Measurements from ENCODE around the gene LAMTOR4. TPM values are rescaled to one million over a fixed set of nuclear protein-coding genes. Genes with fewer than 3 reads are reported as not detected.

The LAMTOR4 gene
- total and polyA plus RNA-seq, 12 donors: 33.1 to 266 (median 159) TPM

DNA sequence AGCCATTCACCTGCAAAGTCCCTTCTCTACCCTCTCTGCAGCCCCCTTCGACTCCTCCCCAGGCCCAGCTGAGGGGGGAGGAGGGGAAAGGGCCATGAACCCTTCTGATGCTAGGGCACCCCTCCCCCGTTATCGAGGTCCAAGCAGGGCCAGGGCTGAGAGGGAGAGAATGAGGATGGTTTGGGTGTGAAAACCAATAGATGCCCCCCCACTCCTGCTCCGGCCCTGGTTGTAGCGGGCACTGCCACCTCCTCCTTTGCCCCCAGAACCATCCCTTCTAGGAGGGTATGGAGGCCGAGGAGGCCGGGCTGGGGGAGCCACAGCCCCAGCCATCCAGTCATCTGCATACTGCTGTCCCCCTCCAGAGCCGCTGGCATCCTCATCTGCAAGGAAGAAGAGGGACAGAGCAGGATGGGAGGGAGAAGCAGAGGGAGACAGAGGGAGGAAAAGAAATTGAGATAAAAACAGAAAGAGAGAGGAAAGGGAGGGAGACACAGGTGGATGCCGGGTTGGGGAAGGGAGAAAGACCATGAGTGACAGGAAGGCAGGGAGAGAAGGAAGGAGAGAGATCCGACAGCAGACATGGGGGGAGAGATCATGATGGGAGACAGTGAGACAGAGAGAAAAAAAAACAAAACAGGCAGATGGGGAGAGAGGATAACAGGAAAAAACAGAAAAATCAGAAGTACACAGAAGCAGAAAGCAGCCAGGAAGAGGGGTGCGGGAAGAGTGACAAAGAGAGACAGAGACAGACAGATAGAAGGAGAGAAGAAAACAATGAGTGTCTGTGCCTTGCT, 21.6 kb downstream of the LAMTOR4 start:
- Histone ChIP-seq H3K36me3 (replicated peaks in 1 of 2) (no peaks in the 10 kb centered on the region), H3K9me3 (replicated peaks in 1 of 3) (no peaks in the 10 kb centered on the region), H3K4me1 (replicated peaks in 1 of 2) (peaks cover 4 to 25% of the 10 kb centered on the region in 2 donors), H3K27ac (no peak overlapping the region), H3K27me3 (peaks cover 10% of the 10 kb centered on the region), H3K4me3 (no peak overlapping the region)
- DNase-seq: peak in 1 of 7 donors; percentile 42
- intact Hi-C loops (cut with DNase I): no loop called here
- TF ChIP-seq POLR2A (IDR thresholded peaks at IDR 0.05) (no peak), CTCF (IDR thresholded peaks at IDR 0.05) (no peak)
- 81 to 85% (median 83%) methylated on average over 11 of the region's 11 CpGs for WGBS, 4 donors

DNA sequence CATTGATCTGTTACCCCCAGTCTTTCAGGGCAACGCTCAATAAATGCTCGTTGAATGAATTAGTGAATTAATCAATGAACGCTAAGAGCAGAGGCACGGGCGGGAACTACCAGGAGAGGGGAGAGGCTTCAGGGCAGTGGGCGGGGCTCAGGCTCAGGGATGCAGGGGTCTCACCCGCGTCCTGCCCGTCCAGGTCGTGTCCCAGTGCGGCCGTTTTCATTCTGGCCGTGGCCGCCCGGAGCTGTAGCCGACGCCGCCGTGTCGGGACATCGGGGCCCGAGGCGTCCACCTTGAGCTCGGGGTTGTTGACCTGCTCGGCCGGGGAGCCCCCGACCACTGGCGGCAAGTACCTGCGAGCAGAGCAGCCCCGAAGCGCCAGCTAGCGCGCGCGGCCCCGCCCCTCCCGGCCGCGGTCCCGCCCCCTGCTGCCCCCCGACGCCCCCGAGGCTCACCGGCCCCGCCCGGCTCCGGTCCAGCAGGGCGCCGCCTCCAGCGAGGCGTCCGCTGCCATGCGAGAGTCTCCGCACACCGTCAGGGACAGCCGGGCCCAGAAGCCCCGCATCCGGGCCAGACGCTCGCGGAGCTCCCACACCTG, 22.5 kb downstream of the LAMTOR4 start:
- no peak for DNase-seq
- peaks cover 4 to 25% of the 10 kb centered on the region in 2 donors for H3K4me1 ChIP-seq (replicated peaks in 1 of 2)
- no peak overlapping the region for H3K27ac ChIP-seq
- no peaks in the 10 kb centered on the region for H3K36me3 ChIP-seq (replicated peaks in 1 of 2)
- H3K27me3 ChIP-seq: peaks cover 10% of the 10 kb centered on the region
- no peaks in the 10 kb centered on the region for H3K9me3 ChIP-seq (replicated peaks in 1 of 3)
- peak overlapping the region in 1 of 4 donors; percentile 54 for H3K4me3 ChIP-seq
- WGBS, 4 donors: 3 to 30% (median 10%) methylated on average over 2 to 58 of the region's 61 CpGs
- no peak for TF ChIP-seq CTCF (IDR thresholded peaks at IDR 0.05)
- TF ChIP-seq POLR2A (IDR thresholded peaks at IDR 0.05): no peak
- intact Hi-C loops (cut with DNase I): no loop called here

GRCh38 chr7:100171840-100172239, 23.1 kb downstream of the LAMTOR4 start:
- H3K9me3 ChIP-seq (replicated peaks in 1 of 3): no peaks in the 10 kb centered on the region
- H3K4me3 ChIP-seq: peak overlapping the region in 1 of 4 donors; percentile 54
- TF ChIP-seq CTCF (IDR thresholded peaks at IDR 0.05) (no peak), POLR2A (IDR thresholded peaks at IDR 0.05) (no peak)
- H3K27me3 ChIP-seq: peaks cover 10% of the 10 kb centered on the region
- peaks cover 4 to 25% of the 10 kb centered on the region in 2 donors for H3K4me1 ChIP-seq (replicated peaks in 1 of 2)
- no peak overlapping the region for H3K27ac ChIP-seq
- H3K36me3 ChIP-seq (replicated peaks in 1 of 2): no peaks in the 10 kb centered on the region
- peak in 1 of 7 donors; percentile 28 for DNase-seq
- WGBS, 4 donors: 37 to 67% (median 39%) methylated on average over 9 to 22 of the region's 22 CpGs
- intact Hi-C loops (cut with DNase I): no loop called here

DNA sequence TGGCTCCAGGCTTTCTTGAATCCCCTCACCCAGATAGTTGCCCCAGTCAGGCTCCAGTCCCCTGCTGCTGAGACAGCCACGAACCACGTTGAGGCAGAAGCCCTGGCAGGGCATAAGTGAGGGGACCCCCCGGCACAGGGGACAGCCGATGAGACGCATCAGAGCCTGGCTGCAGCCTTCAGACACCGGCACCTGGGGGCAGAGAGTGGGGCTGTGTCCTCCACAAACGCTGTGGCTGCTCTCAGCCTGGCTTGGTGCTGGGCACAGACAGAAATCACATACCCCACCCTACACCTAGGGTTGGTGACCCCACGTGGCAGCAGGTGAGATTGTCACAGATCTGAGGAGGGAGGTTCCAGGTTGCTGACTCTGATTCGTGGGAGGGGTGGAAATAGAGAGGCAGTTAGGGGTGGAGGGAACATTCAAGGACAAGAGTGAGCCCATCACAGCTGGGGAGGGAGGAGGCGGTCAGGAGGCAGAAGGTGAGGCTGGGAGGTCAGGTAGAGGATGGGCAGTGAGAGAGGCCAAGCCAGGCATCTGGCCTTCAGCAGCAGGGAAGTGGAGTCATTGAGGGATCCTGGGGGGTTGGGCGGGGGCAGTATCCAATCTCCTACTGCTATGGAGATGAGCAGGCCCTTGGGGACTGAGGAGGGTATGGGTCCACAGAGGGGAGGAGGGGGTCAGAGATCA, 25.2 kb downstream of the LAMTOR4 start:
- no peak overlapping the region for H3K4me3 ChIP-seq
- no peaks in the 10 kb centered on the region for H3K36me3 ChIP-seq (replicated peaks in 1 of 2)
- 88 to 94% (median 90%) methylated on average over 10 to 11 of the region's 11 CpGs for WGBS, 4 donors
- H3K9me3 ChIP-seq (replicated peaks in 1 of 3): no peaks in the 10 kb centered on the region
- DNase-seq: no peak
- H3K4me1 ChIP-seq (replicated peaks in 1 of 2): peaks cover 0 to 17% of the 10 kb centered on the region in 2 donors
- intact Hi-C loops (cut with DNase I): no loop called here
- TF ChIP-seq POLR2A (IDR thresholded peaks at IDR 0.05) (no peak), CTCF (IDR thresholded peaks at IDR 0.05) (no peak)
- peaks cover 10% of the 10 kb centered on the region for H3K27me3 ChIP-seq
- H3K27ac ChIP-seq: no peak overlapping the region

Data from adrenal gland (tissue), 12 donors.